Endothelial cell of umbilical vein (primary cell): ENCODE data around the gene SLC12A2.

Experiments used
- CTCF ChIP-seq, 2 donors: IDR thresholded peaks; 1 replicate in 1 of 2; 2 replicates in 1 of 2; pipeline ENCODE4 v1.5.1; 2011; ENCODE audit warnings: low read length in 2 of 2, mild to moderate bottlenecking in 2 of 2, moderate library complexity in 2 of 2, control low read depth in 1 of 2, inconsistent platforms in 1 of 2, low read depth in 1 of 2; ENCODE audit not compliant: insufficient read depth in 1 of 2; ENCODE audit errors: extremely low read depth in 1 of 2
- EZH2 ChIP-seq: IDR thresholded peaks from 2 replicates; pipeline ENCODE4 v1.6.1; 2012; ENCODE audit warnings: borderline replicate concordance, low read depth, mild to moderate bottlenecking, moderate library complexity, low read length, inconsistent platforms; ENCODE audit not compliant: severe bottlenecking
- FOS ChIP-seq: IDR thresholded peaks from 2 replicates; pipeline ENCODE4 v1.6.1; 2011; ENCODE audit warnings: mild to moderate bottlenecking, low read length, moderate library complexity, borderline replicate concordance; ENCODE audit not compliant: insufficient read depth
- MAX ChIP-seq: IDR thresholded peaks from 2 replicates; pipeline ENCODE4 v1.6.1; 2011; ENCODE audit not compliant: insufficient read depth, insufficient read length
- POLR2AphosphoS5 ChIP-seq: IDR thresholded peaks from 2 replicates; pipeline ENCODE4 v1.6.1; 2012; ENCODE audit warnings: low read depth, mild to moderate bottlenecking, control low read depth, low read length, moderate library complexity; ENCODE audit not compliant: insufficient read depth

- TF ChIP-seq CTCF (IDR thresholded peaks at IDR 0.05; ENCODE audit: extremely low read depth in 1 of 2, insufficient read depth in 1 of 2, low read depth in 1 of 2, low read length in 2 of 2) = no peak
- no peak for TF ChIP-seq POLR2AphosphoS5
- no peak for TF ChIP-seq FOS
- no peak for TF ChIP-seq MAX
- TF ChIP-seq EZH2 = no peak
Observed at GRCh38 chr5:128216860-128217531, 133.4 kb downstream of the SLC12A2 start.
